ENCODE results near the gene OR4D6. TPM values are rescaled to one million over a fixed set of nuclear protein-coding genes. Genes with fewer than 3 reads are reported as not detected.

The OR4D6 gene
- total and polyA plus RNA-seq, 2 donors (not counting 3 experiments of a cell fraction or from before 2014, with no cell fraction given) = not detected

GRCh38 chr11:59448484-59448883, 8.3 kb upstream of the OR4D6 start:
- FAIRE-seq = no peak

More at GRCh38 chr11:59448484-59448883, 8.3 kb upstream of the OR4D6 start:
- H4K20me1 ChIP-seq (replicated peaks; ENCODE audit: control insufficient read depth, extremely low read depth, insufficient read depth, low read length) = no peaks in the 10 kb centered on the region
- TF ChIP-seq GATA2 (IDR thresholded peaks at IDR 0.05; ENCODE audit: insufficient read depth, insufficient read length, low read depth, low read length) (no peak), POLR2A (IDR thresholded peaks at IDR 0.05; ENCODE audit: low read depth, low read length) (no peak), MYC (IDR thresholded peaks at IDR 0.05; ENCODE audit: low read depth, low read length) (no peak), POLR2AphosphoS5 (IDR thresholded peaks at IDR 0.05; ENCODE audit: insufficient read depth, low read depth, low read length) (no peak), MAX (IDR thresholded peaks at IDR 0.05; ENCODE audit: insufficient read depth, insufficient read length) (no peak), JUN (IDR thresholded peaks at IDR 0.05; ENCODE audit: borderline replicate concordance, insufficient read depth, insufficient read length, low read depth) (no peak), CTCF (IDR thresholded peaks at IDR 0.05; ENCODE audit: extremely low read depth in 1 of 2, insufficient read depth in 1 of 2, low read depth in 1 of 2, low read length in 2 of 2) (no peak), EZH2 (IDR thresholded peaks at IDR 0.05; ENCODE audit: borderline replicate concordance, low read depth, low read length, severe bottlenecking) (no peak), FOS (IDR thresholded peaks at IDR 0.05; ENCODE audit: borderline replicate concordance, insufficient read depth, low read length) (no peak)
- no peak for DNase-seq (ENCODE audit: low read depth, low spot score)
- H3K4me2 ChIP-seq (ENCODE audit: insufficient read depth, low read length) = no peak overlapping the region
- no peak overlapping the region for H3K27ac ChIP-seq (ENCODE audit: insufficient read depth, low read depth, low read length)
- no peaks in the 10 kb centered on the region for H3K36me3 ChIP-seq (ENCODE audit: control insufficient read depth in 2 of 2, extremely low read depth in 1 of 2, insufficient read depth in 2 of 2, low read length in 2 of 2)
- ChIA-PET POLR2A (no interaction called here), CTCF (no interaction called here)
- no peaks in the 10 kb centered on the region for H3K9me1 ChIP-seq (replicated peaks; ENCODE audit: control insufficient read depth, extremely low read depth, insufficient read depth, low read length)
- no peaks in the 10 kb centered on the region for H3K4me1 ChIP-seq (ENCODE audit: control insufficient read depth, extremely low read depth, insufficient read depth, low read length)
- no peaks in the 10 kb centered on the region for H3K9me3 ChIP-seq (replicated peaks; ENCODE audit: control insufficient read depth, insufficient read depth, low read length)
- no peaks in the 10 kb centered on the region for H3K79me2 ChIP-seq (ENCODE audit: control insufficient read depth, insufficient read depth, low read length)
- H3K27me3 ChIP-seq (ENCODE audit: control insufficient read depth in 2 of 2, insufficient read depth in 2 of 2, low read length in 2 of 2) = no peaks in the 10 kb centered on the region
- H3K4me3 ChIP-seq (replicated peaks in 1 of 3; ENCODE audit: insufficient read depth in 1 of 3, low read depth in 1 of 3, low read length in 3 of 3) = no peak overlapping the region
- no peak overlapping the region for H2AFZ ChIP-seq (ENCODE audit: low read depth, low read length)
- intact Hi-C loops (cut with micrococcal nuclease) = no loop called here
- no peak overlapping the region for H3K9ac ChIP-seq (replicated peaks; ENCODE audit: extremely low read depth, insufficient read depth, low read length)
- no TSS peak for BruUV-seq (replicated peaks)
- dilution Hi-C loops (cut with MboI; ENCODE audit: extremely low pct_ligation_motif_present, low sequenced_read_pairs) = no loop called here
